Parathyroid adenoma (tissue), 2 donors: ENCODE data around the gene SMC5.

Experiments used
- H2AFZ ChIP-seq: fragments of 300-600 bp; sonication (generic); one replicate; pipeline ENCODE4 v1.7.0; 2017; ENCODE audit warnings: antibody characterized with exemption, mild to moderate bottlenecking
- H3K27ac ChIP-seq: fragments of 300-600 bp; sonication (generic); one replicate; pipeline ENCODE4 v1.7.0; 2017
- H3K27me3 ChIP-seq: fragments of 300-600 bp; sonication (generic); one replicate; pipeline ENCODE4 v1.7.0; 2017; ENCODE audit warnings: low read length; ENCODE audit not compliant: control insufficient read depth, insufficient read depth
- H3K36me3 ChIP-seq: fragments of 300-600 bp; sonication (generic); one replicate; pipeline ENCODE4 v1.7.0; 2017; ENCODE audit warnings: low read length; ENCODE audit not compliant: control insufficient read depth, insufficient read depth
- H3K4me1 ChIP-seq: fragments of 300-600 bp; sonication (generic); one replicate; pipeline ENCODE4 v1.7.0; 2017; ENCODE audit warnings: control low read depth
- H3K4me2 ChIP-seq: fragments of 300-600 bp; sonication (generic); one replicate; pipeline ENCODE4 v1.7.0; 2017; ENCODE audit warnings: low read length
- H3K4me3 ChIP-seq: fragments of 300-600 bp; sonication (generic); one replicate; pipeline ENCODE4 v1.7.0; 2017; ENCODE audit warnings: low read depth, low read length
- H3K79me2 ChIP-seq: fragments of 300-600 bp; sonication (generic); one replicate; pipeline ENCODE4 v1.7.0; 2017; ENCODE audit warnings: control low read depth
- H3K9ac ChIP-seq: fragments of 300-600 bp; sonication (generic); one replicate; pipeline ENCODE4 v1.7.0; 2017; ENCODE audit warnings: mild to moderate bottlenecking
- H3K9me3 ChIP-seq: fragments of 300-600 bp; sonication (generic); one replicate; pipeline ENCODE4 v1.7.0; 2017; ENCODE audit warnings: low read length; ENCODE audit not compliant: control insufficient read depth
- TF ChIP-seq, protein P1 (sequence below): fragments of 300-600 bp; sonication (generic); IDR thresholded peaks from one replicate; pipeline ENCODE4 v1.7.0; 2017; ENCODE audit warnings: antibody characterized with exemption, mild to moderate bottlenecking
- donor health status: primary hyperparathyroidism.

SMC5 gene

DNA sequence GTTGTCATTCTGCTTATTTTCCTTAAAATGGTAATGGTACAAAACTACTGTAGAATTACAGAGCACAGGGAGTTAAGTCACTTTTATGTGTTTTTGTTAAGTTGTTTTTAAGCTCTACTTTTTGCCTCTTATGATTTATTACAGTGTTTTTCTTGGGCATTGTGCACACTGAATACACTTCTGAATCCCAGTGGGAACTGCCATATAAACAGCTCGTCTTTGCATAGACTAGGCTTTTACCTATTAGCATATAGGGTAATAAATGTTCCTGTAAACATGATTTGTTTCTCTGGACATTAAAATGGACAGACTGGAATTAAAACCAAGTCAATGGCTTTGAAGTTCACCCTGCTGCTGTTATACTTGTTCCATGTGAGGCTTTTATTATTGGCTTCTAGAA, 143.4 kb downstream of the SMC5 start:
- H3K9me3 ChIP-seq, result no peaks in the 10 kb centered on the region
- H3K9ac ChIP-seq, result no peak overlapping the region
- H3K4me2 ChIP-seq, result no peak overlapping the region
- H3K27ac ChIP-seq, result no peak overlapping the region
- no peaks in the 10 kb centered on the region for H3K36me3 ChIP-seq
- H3K4me1 ChIP-seq, result peaks cover 36% of the 10 kb centered on the region
- TF ChIP-seq, protein P1, sequence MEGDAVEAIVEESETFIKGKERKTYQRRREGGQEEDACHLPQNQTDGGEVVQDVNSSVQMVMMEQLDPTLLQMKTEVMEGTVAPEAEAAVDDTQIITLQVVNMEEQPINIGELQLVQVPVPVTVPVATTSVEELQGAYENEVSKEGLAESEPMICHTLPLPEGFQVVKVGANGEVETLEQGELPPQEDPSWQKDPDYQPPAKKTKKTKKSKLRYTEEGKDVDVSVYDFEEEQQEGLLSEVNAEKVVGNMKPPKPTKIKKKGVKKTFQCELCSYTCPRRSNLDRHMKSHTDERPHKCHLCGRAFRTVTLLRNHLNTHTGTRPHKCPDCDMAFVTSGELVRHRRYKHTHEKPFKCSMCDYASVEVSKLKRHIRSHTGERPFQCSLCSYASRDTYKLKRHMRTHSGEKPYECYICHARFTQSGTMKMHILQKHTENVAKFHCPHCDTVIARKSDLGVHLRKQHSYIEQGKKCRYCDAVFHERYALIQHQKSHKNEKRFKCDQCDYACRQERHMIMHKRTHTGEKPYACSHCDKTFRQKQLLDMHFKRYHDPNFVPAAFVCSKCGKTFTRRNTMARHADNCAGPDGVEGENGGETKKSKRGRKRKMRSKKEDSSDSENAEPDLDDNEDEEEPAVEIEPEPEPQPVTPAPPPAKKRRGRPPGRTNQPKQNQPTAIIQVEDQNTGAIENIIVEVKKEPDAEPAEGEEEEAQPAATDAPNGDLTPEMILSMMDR, result no peak
- H3K4me3 ChIP-seq, result no peak overlapping the region
- H3K27me3 ChIP-seq, result no peaks in the 10 kb centered on the region
- H2AFZ ChIP-seq, result no peak overlapping the region
- H3K79me2 ChIP-seq, result peaks cover 38% of the 10 kb centered on the region

DNA sequence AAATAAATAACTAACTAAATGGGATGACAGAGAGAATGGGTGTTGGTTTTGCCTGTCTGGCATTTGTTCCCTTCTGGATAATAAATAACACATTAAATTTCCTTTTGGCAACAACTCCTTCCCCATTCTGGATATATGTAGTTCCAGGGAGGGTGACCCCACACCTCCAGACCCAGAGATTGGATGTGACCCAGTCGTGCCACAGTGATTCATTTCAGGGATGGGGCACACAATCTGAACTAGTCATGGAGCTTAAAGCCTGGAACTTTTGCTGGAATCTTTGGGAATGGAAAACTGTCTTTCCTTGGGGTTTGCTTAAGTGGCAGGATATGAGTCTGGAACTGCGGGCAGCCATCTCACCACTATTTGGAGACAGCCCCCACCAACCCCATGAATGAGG, 144.4 kb downstream of the SMC5 start:
- no peaks in the 10 kb centered on the region for H3K9me3 ChIP-seq
- H2AFZ ChIP-seq, result no peak overlapping the region
- H3K4me3 ChIP-seq, result no peak overlapping the region
- H3K4me2 ChIP-seq, result no peak overlapping the region
- no peaks in the 10 kb centered on the region for H3K27me3 ChIP-seq
- H3K9ac ChIP-seq, result no peak overlapping the region
- TF ChIP-seq, protein P1, result no peak
- H3K36me3 ChIP-seq, result no peaks in the 10 kb centered on the region
- H3K79me2 ChIP-seq, result peaks cover 44% of the 10 kb centered on the region
- no peak overlapping the region for H3K27ac ChIP-seq
- peaks cover 43% of the 10 kb centered on the region for H3K4me1 ChIP-seq

DNA sequence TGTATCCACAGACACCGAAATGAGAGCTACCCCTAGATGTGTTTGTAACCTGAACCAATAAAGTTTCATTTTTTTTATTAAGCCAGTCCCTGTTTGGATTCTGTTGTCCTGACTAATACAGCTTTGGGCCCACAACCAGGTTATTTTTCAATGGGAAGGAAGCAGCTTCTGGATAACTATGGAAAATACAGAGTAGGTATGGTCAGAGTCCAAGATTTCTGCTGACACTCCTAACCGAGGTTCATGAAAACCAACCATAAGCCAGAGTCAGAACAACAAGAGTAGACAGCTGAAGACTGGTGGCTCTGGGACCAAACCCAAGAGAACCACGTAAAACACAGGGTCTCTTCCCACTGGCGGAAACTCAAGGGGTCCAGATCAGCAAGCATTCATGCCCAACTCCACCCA, 144.8 kb downstream of the SMC5 start:
- no peak overlapping the region for H3K4me3 ChIP-seq
- H3K9me3 ChIP-seq, result no peaks in the 10 kb centered on the region
- H3K27ac ChIP-seq, result no peak overlapping the region
- no peaks in the 10 kb centered on the region for H3K36me3 ChIP-seq
- H2AFZ ChIP-seq, result no peak overlapping the region
- TF ChIP-seq, protein P1, result no peak
- no peaks in the 10 kb centered on the region for H3K27me3 ChIP-seq
- no peak overlapping the region for H3K4me2 ChIP-seq
- peaks cover 48% of the 10 kb centered on the region for H3K79me2 ChIP-seq
- H3K4me1 ChIP-seq, result peaks cover 42% of the 10 kb centered on the region
- H3K9ac ChIP-seq, result no peak overlapping the region

DNA sequence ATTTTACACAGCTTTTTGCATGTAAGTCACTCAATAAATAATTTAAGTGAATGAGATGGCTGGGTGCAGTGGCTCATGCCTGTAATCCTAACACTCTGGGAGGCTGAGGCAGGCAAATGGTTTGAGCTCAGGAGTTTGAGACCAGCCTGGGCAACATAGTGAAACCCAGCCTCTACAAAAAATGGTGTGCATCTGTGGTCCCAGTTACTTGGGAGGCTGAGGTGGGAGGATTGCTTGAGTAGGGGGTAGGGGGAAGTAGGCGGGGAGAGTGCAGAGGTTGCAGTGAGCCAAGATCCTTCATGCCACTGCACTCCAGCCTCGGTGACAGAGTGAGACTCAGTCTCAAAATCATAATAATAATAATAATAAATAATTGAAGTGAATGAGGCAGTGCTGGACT, 145.5 kb downstream of the SMC5 start:
- TF ChIP-seq, protein P1, result no peak
- Histone ChIP-seq H3K4me1 (peaks cover 38% of the 10 kb centered on the region), H3K4me2 (no peak overlapping the region), H3K9ac (no peak overlapping the region), H2AFZ (no peak overlapping the region), H3K27me3 (no peaks in the 10 kb centered on the region), H3K27ac (no peak overlapping the region), H3K36me3 (no peaks in the 10 kb centered on the region), H3K9me3 (no peaks in the 10 kb centered on the region), H3K79me2 (peaks cover 42% of the 10 kb centered on the region), H3K4me3 (no peak overlapping the region)
